Endometrial microvascular endothelial cells (primary cell): ENCODE measurements around the gene PIAS4. TPM values are rescaled to one million over a fixed set of nuclear protein-coding genes. Genes with fewer than 3 reads are reported as not detected.
"Not testable (repeated sequence)": the region's sequence is repeated elsewhere in the genome, so short reads cannot be mapped to it uniquely, and the experiment has no call there.

Experiments
- in situ Hi-C: cut with HindIII; loops from 2 replicates; pipeline ENCODE4 v1.10.0; 2017; ENCODE audit warnings: low sequenced_read_pairs, low pct_unique_long_range_greater_than_20kb; ENCODE audit errors: inconsistent ontology term
- total RNA-seq: library from RNA; depleted of rRNA; stranded (reverse); fragments of >200 nt; gene quantifications from one replicate; pipeline ENCODE4 v1.2.3, GENCODE V29; 2015; ENCODE audit errors: inconsistent ontology term

PIAS4 gene
- total RNA-seq, 1 donor from 2014 or later: 39.8 TPM

DNA sequence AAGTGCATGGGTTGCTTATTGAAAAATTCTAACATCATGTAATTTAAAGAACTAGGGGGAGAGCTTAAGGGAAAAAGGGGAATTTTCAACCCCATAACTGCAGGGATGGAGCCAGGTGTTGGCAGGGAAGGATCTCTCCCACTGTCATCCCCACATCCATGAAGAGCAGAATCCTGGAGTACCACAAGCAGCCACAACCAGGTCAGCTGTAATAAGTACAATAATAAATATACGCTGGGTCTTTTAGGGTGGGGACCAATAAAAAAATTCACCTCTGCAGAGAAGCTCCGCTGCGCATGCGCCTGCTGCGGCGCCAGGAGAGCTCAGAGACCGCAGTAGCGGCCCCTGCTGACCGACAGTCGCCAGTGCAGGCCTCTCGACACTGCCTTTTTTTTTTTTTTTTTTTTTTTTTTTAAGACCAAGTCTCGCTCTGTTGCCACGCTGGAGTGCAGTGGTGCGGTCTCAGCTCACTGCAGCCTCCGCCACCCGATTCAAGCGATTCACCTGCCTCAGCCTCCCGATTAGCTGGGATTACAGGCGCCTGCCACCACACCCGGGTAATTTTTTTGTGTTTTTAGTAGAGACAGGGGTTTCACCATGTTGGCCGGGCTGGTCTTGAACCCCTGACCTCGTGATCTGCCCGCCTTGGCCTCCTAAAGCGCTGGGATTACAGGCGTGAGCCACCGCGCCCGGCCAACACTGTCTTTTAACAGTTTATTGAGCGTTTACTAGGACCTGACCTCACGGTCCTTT lies 19.7 kb upstream of the PIAS4 start:
- in situ Hi-C loops: no loop called here

DNA sequence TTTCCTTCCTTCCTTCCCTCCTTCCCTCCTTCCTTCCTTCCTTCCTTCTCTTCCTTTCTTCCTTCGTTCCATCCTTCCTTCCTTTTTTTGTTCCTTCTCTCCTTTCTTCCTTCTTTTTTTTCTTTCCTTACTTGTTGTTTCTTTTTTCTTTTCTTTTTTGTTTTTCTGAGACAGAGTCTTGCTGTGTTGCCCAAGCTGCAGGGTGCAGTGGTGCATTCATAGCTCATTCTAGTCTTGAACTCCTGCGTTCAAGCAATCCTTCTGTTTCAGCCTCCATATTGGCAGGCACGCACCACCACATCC lies 16.8 kb upstream of the PIAS4 start:
- in situ Hi-C loops: no loop called here

DNA sequence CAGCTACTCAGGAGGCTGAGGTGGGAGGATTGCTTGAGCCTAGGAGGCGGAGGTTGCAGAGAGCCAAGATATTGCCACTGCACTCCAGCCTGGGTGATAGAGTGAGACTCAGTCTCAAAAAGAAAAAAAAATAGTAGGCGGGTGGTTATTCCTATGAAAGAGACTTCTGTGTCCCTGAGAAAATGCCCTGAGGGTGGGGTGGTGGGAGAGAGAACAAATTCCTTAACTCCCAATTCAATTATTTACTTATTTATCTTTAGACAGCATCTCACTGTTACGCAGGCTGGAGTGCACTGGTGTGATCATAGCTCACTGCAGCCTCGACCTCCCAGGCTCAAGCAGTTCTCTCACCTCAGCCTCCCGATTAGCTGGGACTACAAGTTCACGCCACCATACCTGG lies 11.9 kb upstream of the PIAS4 start:
- in situ Hi-C loops: no loop called here

DNA sequence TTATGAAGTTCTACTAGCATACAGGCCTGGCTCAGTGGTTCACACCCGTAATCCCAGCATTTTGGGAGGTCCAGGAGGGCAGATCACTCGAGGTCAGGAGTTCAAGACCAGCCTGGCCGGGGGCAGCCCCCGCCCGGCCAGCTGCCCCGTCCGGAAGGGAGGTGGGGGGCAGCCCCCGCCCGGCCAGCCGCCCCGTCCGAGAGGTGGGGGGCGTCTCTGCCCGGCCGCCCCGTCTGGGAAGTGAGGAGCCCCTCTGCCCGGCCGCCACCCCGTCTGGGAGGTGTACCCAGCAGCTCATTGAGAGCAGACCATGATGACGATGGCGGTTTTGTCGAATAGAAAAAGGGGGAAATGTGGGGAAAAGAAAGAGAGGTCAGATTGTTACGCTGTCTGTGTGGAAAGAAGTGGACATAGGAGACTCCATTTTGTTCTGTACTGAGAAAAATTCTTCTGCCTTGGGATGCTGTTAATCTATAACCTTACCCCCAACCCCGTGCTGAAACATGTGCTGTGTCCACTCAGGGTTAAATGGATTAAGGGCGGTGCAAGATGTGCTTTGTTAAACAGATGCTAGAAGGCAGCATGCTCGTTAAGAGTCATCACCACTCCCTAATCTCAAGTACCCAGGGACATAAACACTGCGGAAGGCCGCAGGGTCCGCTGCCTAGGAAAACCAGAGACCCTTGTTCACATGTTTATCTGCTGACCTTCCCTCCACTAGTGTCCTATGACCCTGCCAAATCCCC lies 8.7 kb upstream of the PIAS4 start:
- in situ Hi-C loops: not testable (repeated sequence)

DNA sequence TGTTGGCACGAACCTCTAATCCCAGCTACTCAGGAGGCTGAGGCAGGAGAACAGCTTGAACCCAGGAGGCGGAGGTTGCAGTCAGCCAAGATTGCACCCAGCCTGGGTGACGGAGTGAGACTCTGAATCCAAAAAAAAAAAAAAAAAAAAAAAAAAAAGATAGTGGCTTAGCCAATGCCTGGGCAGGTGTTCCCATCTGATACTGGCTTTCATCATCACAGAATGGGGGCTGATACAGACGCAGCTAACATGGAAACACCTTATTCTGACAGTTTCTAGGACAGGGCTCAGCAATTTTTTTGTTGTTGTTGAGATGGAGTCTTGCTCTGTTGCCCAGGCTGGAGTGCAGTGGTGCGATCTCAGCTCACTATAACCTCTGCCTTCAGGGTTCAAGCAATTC lies 6.7 kb upstream of the PIAS4 start:
- in situ Hi-C loops: not testable (repeated sequence)

DNA sequence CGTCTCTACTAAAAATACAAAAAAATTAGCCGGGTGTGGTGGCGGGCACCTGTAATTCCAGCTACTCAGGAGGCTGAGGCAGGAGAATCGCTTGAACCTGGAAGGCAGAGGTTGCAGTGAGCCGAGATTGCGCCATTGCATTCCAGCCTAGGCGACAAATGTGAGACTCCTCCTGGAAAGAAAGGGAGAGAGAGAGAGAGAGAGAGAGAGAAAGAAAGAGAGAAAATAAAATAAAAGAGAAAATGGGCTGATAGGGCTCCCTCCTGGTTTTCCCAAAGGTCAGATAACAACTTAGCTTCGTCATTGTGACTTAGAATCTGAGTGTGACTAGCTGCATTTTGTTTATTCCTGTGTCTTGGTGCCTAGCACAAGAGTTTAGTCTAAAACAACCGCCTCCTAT lies 2.1 kb upstream of the PIAS4 start:
- in situ Hi-C loops: not testable (repeated sequence)

DNA sequence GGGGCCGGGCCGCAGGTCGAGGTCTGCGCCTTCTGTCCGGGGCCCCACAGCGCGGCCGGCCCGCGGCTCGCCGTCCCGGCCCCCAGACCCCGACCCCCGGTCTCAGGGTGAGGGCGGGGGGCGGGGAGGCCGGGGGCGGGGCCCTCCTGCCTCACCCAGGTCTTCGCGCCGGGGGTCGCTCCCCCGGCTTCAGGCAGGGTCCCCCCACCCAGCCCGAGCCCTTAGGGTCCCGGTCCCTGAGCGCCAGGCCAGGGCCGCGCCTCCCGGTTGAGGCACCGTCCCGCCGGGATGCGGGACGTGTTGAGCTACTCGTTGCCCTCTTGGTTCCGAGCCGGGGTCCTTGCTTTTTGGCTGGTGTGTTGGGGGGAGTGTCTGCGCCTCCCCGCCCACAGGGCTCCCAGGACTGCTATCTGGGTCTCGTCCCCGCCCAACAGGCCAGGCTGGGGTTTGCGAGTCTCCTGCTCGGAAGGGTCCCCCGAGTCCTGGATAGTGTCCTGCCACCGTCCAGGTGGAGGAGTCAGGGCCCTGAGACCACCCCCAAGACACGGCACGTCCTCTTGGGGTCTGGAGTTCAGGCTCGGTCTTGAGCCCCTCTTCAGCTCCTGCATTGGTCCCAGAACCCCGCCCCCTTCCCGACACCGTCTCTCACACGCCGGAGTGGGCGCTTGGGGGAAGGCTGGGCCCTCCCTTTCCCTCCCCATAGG lies 452 bp downstream of the PIAS4 start:
- in situ Hi-C loops: no loop called here

DNA sequence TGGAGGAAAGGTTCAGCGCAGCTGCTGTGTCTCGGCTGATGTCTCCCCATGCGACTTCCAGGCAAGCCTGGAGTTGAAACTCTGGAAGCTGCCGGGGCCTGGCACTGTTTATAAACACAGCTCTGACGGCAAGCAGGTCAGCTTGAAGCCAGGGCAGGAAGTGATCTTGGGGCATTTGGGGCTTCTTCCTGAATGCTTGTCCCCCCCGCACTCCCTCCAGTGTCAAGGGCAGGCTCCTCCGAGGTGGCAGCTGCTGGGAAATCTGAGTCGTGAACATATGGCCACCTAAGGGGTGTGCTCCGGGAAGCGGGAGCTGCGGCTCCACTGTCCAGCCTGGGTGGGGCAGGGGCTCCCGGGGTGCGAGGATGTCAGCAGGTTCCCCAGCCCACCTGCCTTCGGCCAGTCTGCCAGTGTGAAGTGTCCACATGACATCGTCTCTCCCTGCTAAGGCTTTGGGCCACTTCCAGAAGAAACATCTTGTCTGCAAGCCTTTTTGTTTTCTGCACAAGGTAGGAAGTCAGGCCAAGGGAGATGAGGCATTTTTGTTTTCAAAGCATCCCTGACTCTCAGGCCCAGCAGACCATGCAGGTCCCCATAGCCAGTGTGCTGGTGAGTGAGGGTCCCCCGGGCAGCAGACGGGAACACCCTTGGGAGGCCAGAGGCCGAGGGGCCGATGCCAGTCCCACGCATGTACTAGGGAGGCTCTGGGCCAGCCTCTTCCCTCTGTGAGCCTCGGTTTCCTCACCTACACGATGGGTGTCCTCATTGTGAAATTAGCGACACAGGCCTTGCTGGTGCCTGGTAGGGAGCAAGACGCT lies 2.7 kb downstream of the PIAS4 start:
- in situ Hi-C loops: no loop called here

DNA sequence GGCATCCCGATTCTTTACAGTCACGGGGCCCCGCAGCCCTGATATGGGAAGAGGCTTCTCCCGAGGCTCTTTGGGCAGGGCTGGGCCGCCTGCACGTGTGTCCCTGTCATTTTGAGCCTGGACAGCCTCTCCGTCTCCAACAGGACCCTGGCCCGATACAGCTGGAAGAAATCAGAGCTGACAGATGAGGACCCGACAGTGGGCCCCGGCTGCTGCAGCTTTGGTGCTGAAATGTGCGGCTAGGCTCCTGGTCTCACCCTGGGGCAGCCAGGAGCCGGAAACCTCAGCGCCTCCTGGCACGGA lies 3.2 kb downstream of the PIAS4 start:
- in situ Hi-C loops: no loop called here

DNA sequence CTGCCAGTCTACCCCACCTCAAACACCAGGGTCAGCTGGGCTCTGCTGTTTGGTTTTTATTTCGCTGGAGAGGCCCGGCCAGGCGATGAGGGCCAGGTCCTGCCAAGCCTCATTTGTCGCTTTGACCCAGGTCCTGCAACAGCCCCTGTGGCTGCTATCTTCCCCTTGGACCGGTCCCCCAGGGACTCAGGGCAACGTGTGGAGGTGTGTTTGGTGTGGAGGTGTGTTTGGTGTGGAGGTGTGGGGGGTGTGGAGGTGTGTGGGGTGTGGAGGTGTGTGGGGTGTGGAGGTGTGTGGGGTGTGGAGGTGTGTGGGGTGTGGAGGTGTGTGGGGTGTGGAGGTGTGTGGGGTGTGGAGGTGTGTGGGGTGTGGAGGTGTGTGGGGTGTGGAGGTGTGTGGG lies 3.9 kb downstream of the PIAS4 start:
- in situ Hi-C loops: not testable (repeated sequence)

DNA sequence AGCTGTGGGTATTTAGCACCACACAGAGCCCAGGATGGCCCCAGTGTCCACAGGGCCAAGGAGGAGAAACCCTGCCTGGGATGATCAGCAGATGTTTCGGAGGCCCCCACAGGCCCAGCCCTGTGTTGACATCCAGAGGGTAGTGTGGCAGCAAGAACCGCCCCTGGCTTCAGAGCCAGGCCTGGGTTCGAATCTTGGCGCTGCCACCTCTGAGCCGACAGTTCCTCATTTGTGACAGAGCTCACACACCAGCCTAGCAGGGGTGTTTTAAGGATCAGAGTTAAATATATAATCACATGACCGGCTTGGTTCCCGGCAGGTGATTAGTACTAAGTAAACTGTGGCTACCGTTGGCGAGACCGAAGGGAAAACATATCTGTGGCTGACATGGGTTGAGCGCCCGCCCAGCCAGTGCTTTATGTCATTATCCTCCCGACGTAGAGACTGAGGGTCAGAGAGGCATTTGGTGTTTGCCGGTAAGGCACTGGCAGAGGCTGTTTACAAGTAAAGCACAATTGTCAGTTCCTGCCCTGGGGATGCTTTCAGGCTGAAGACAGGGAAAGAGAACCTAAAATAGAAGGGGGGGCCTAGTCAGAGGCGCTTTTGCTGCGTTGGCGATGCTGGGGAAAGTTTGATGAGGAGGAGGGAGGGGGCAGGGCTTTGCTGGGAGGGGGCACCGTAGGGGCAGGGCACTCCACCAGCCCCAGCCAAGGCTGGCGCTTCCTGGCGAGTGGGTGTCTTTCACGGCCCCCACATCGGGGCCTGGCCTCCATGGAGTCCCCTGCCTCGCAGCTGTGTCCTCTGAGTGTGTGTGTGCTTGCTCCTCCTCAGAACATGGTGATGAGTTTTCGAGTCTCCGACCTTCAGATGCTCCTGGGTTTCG lies 4.8 kb downstream of the PIAS4 start:
- in situ Hi-C loops: no loop called here

DNA sequence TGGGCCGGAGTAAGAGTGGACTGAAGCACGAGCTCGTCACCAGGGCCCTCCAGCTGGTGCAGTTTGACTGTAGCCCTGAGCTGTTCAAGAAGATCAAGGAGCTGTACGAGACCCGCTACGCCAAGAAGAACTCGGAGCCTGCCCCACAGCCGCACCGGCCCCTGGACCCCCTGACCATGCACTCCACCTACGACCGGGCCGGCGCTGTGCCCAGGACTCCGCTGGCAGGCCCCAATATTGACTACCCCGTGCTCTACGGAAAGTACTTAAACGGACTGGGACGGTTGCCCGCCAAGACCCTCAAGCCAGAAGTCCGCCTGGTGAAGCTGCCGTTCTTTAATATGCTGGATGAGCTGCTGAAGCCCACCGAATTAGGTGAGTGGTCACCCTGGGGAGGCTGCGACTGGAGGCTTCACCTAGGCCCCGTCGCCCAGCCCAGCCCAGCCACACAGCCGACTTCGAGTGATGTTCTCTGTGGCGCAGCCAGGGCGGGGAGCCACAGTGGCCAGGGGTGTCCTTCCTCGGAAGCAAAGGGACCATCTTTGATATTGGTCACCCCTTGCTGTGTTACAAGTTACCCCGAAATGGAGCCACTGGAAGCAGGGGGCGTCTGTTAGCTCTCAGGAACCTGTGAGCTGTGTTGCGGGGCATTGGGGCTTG lies 5.6 kb downstream of the PIAS4 start:
- in situ Hi-C loops: no loop called here

DNA sequence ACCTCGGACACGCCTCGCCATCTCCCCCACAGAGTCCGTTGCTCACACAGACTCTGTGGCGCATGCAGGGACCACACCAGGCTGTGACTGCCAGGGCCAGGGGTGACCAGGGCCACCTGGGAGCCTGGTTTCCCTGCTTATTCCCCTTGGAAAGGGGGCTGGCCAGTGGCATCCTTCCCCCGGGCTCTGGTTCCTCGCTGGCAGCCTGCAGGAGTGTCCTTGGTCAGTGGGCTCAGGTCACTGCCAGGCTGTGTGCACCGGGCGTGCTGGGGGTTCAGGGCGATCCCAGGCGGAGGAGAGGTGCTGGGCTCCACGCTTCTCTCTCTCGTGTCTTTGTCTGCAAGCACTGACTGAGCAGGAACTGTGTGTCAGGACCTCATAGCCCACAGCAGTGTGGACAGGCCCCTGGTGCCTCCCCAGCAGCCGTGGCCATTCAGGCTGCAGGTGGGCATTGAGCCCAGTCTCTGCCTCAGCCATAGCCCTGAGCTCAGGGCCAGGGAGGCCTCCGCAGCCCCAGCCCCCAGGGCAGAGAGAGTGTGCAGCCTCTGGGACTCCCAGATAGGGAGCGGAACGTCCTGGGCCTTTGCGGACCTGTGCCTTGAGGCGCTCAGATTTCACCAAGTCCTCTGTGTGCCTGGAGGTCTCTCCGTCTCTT lies 6.5 kb downstream of the PIAS4 start:
- in situ Hi-C loops: no loop called here

DNA sequence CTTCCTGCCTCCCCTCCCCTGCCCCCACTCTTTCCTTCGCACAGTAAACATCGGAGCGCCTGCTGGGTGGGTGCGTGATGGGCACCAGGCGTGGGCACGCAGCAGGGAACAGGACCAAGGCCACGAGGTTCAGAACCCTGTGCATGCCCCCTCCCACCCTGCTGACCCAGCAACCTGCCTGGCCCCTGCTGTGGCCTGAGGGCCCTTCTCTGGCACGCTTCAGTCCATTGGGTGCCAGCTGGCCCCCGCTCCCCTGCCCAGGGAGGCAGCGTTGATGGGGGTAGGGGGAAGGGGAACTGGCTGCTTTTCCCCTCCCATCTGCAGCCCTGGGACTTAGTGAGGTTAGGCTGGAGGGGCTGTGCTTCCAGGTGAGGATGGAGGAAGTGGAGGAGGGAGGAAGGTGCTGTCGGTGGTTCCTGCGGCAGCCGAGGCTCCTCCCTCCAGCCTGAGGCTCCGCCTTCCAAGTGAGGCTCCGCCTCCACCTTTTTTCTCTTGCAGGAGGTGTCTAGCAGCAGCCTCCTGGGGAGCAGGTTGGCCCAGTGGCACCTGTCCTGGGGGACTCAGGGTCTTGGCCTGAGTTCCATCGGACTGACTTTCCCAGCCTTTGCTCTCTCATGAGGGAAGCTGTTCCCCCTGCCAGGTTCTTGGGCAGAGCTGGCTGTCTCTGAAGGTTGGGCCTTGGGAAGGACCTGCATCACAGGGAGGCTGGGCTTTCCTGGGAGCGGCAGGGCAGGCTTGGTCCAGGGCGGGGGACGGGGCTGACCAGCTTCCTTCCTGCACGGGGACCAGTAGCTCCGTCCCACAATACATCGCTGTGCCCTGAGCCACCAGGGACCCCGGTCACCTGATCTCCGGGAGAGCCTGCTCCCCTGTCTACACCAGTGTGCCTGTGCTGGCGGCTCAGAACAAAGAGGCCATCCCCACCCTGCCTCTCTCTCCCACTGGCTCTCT lies 7.3 kb downstream of the PIAS4 start:
- in situ Hi-C loops: no loop called here

DNA sequence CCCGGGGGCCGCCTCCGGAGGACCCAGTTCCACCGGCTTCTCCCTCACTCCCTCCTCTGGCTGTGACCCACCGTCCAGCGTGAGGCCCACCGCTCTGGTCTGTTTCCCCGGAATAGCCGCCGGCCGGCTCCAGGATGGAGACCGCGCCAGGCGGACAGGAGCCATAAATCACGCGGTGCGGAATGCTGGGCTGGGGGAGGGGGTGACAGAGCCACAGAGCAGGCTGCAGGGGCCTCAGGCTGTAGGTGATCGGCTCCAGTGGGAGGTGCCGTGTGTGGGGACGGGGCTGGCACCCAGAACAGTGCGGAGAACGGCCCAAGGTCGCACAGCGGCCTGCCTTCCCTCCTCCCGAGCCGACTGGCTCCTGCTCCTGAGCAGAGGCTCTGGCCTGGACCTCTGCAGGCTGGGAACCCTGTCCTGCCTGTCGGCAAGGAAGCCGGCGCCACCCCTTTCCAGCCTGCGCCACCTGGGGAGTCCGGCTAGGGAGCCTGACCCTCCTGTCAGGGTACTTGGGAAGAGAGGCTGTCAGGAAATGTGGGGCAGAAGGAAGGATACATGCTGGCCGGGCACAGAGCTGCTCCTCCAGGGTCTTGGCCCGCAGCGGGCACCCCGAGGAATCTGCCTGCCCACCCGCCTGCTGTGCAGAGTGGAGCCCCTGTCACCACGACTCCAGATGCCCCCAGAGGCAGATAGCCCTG lies 8.3 kb downstream of the PIAS4 start:
- in situ Hi-C loops: no loop called here

DNA sequence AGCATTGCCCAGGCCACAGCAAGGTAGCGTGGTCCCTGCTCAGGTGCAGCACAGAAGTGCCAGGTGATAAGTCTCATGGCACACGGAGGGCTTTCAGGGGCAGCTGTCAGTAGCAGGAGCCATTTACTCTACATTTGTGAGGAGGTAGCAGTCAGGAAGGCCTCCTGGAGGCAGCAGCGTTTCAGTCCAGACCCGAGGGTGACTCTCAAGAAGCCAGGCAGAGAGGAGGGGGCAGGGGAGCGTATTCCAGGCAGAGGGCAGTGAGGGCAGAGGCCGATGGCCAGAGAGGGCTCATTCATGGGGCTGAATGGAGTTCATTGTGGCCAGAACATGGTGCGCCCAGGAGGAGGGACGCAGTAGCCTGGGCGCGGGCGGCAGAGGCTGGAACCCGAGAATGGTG lies 8.9 kb downstream of the PIAS4 start:
- in situ Hi-C loops: no loop called here
